OCI-LY1 (cell line): ENCODE measurements around the gene CHCHD10.

Source experiments
- CTCF ChIP-seq: fragments of 200-600 bp; sonication (generic), shearing (Covaris generic); IDR thresholded peaks from 2 replicates; pipeline ENCODE4 v1.5.1; 2017; ENCODE audit warnings: mild to moderate bottlenecking, antibody characterized with exemption, low read length, moderate library complexity, mixed read lengths
- EZH2 ChIP-seq: fragments of 200-600 bp; sonication (generic), shearing (Covaris generic); IDR thresholded peaks from 2 replicates; pipeline ENCODE4 v1.8.0; 2017; ENCODE audit warnings: borderline replicate concordance, mixed run types, mild to moderate bottlenecking, antibody characterized with exemption, low read length, moderate library complexity, mixed read lengths

GRCh38 chr22:23737696-23738095 lies 30.1 kb downstream of the CHCHD10 start:
- no peak for TF ChIP-seq CTCF
- TF ChIP-seq EZH2 = no peak
